Body of pancreas (tissue), 4 donors: ENCODE data around the gene ZBTB38. TPM values are rescaled to one million over a fixed set of nuclear protein-coding genes. Genes with fewer than 3 reads are reported as not detected.
A peak's percentile ranks its signal among the peaks of the same experiment; 100 is the strongest.

ENCODE experiments used
- ATAC-seq: fragments of 150-250 bp; one replicate; pipeline ENCODE4 v1.9.1; 2016
- DNase-seq, 4 donors: peaks; one replicate each; pipeline ENCODE4 v3.0.0-alpha.2; 2019
- H3K27ac ChIP-seq, 4 donors: fragments of 200-600 bp; sonication (generic); 1 replicate in 3 of 4; 2 replicates in 1 of 4; pipeline versions ENCODE4 v1.5.1 to v1.6.1; 2016 to 2019; ENCODE audit warnings: mild to moderate bottlenecking in 1 of 4, mixed read lengths in 1 of 4, moderate library complexity in 1 of 4
- H3K27me3 ChIP-seq, 2 donors: fragments of 200-600 bp; sonication (generic); one replicate each; pipeline ENCODE4 v1.6.0; 2016; ENCODE audit warnings: mild to moderate bottlenecking in 1 of 2
- H3K36me3 ChIP-seq, 2 donors: fragments of 200-600 bp; sonication (generic); replicated peaks in 1 of 2; 2 replicates each; pipeline ENCODE4 v1.5.1; 2016; ENCODE audit warnings: low read depth in 2 of 2; ENCODE audit not compliant: insufficient read depth in 1 of 2
- H3K4me1 ChIP-seq: fragments of 200-600 bp; sonication (generic); one replicate; pipeline ENCODE4 v1.6.0; 2016
- H3K4me3 ChIP-seq, 2 donors: fragments of 200-600 bp; sonication (generic); 1 replicate in 1 of 2; 2 replicates in 1 of 2; pipeline ENCODE4 v1.5.1; 2016 to 2019
- H3K9me3 ChIP-seq, 3 donors: fragments of 200-600 bp; sonication (generic); 1 replicate in 2 of 3; 2 replicates in 1 of 3; pipeline ENCODE4 v1.5.1; 2016
- POLR2A ChIP-seq, 3 donors: fragments of 450-650 bp; IDR thresholded peaks; one replicate each; pipeline ENCODE4 v1.6.1; 2016; ENCODE audit warnings: antibody characterized with exemption in 3 of 3, mild to moderate bottlenecking in 2 of 3
- WGBS, 2 donors: methylation state at CpG; one replicate each; pipeline ENCODE4 v1.1.5; 2017; 5-methylcytosine and 5-hydroxymethylcytosine counted together
- intact Hi-C: fragments of 100-400 bp; cut with DNase I; formaldehyde crosslinking; loops from one replicate; pipeline ENCODE4 v1.15.1; 2023
- total RNA-seq, 2 donors: library from RNA; depleted of rRNA; stranded (reverse); fragments of >200 nt; gene quantifications; one replicate each; pipeline ENCODE4 v1.1.0, GENCODE V29; 2016
- TF ChIP-seq, protein P1 (sequence below), 7 experiments: fragments of 450-650 bp in 4 of 7; fragments of 200-600 bp in 3 of 7; sonication (generic) in 3 of 7; IDR thresholded peaks; one replicate each; pipeline ENCODE4 v1.5.1; 2016 to 2019; ENCODE audit warnings: antibody characterized with exemption in 7 of 7

The ZBTB38 gene
- total RNA-seq, 2 donors from 2014 or later = 48.5 to 60.4 TPM

DNA sequence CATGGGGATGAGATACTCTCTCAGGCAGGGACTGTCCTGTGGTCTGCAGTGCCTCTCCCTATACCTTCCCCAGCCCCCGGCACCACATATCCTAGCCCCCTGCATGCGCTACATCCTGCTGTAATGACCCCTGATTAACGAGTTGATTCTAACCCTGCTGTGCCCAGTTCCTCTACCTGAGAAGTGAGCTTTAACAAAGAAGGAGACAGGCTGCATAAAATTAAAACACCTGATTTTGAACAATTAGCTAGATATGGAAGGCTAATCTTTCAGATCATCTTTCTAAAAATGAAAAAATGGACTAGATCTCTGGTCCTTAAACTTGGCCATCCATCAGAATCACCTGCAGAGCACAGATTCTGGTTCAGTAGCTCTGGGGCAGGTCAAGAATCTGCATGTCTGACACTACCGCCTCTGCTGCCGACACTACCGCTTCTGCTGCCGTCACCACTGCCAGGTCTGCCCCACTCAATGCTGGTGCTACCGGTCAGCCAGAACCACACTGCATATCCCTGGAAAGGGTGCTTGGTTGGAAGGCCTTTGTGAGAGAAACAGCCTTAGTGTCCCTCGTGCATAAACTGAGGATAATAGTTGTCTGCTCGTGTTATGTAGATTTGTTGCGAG lies 33.6 kb upstream of the ZBTB38 start:
- TF ChIP-seq, protein P1, sequence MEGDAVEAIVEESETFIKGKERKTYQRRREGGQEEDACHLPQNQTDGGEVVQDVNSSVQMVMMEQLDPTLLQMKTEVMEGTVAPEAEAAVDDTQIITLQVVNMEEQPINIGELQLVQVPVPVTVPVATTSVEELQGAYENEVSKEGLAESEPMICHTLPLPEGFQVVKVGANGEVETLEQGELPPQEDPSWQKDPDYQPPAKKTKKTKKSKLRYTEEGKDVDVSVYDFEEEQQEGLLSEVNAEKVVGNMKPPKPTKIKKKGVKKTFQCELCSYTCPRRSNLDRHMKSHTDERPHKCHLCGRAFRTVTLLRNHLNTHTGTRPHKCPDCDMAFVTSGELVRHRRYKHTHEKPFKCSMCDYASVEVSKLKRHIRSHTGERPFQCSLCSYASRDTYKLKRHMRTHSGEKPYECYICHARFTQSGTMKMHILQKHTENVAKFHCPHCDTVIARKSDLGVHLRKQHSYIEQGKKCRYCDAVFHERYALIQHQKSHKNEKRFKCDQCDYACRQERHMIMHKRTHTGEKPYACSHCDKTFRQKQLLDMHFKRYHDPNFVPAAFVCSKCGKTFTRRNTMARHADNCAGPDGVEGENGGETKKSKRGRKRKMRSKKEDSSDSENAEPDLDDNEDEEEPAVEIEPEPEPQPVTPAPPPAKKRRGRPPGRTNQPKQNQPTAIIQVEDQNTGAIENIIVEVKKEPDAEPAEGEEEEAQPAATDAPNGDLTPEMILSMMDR (IDR thresholded peaks at IDR 0.05) = no peak
- no peak for TF ChIP-seq POLR2A (IDR thresholded peaks at IDR 0.05)
- DNase-seq (no peak), ATAC-seq (no peak)
- H3K9me3 ChIP-seq = no peaks in the 10 kb centered on the region
- H3K4me3 ChIP-seq = no peak overlapping the region
- 93 to 94% methylated on average over 10 to 11 of the region's 11 CpGs for WGBS, 2 donors
- no peak overlapping the region for H3K27ac ChIP-seq
- no peaks in the 10 kb centered on the region for H3K27me3 ChIP-seq
- intact Hi-C loops = no loop called here
- no peaks in the 10 kb centered on the region for H3K4me1 ChIP-seq
- H3K36me3 ChIP-seq = no peaks in the 10 kb centered on the region

DNA sequence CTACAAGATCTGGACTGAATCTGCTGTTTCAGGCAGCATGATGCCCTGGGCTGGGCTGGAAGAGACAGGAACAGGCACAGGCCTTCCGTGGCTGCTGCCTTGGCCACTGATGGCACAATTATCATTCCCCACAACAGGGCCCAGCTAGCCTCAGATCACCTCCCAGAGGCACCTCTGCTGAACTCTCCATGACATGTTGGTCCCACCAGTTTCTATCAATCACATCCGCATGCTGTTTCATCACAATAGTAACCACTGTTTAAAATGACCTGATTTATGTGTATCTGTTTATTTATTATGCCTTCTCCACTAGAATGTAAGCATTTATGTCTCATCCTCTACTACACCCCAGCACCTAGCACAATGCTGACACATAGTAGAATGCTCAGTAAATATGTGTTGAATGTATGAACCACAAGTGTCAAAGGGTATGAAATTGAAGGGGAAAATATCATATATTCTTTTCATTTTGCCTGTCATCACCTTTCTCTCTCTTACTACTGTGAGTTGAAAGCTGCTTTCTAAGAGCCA lies 32.7 kb upstream of the ZBTB38 start:
- TF ChIP-seq, protein P1 (IDR thresholded peaks at IDR 0.05) = no peak
- no peak for TF ChIP-seq POLR2A (IDR thresholded peaks at IDR 0.05)
- 88 to 96% methylated on average over 2 of the region's 2 CpGs for WGBS, 2 donors
- Histone ChIP-seq H3K27ac (no peak overlapping the region), H3K27me3 (no peaks in the 10 kb centered on the region), H3K36me3 (no peaks in the 10 kb centered on the region), H3K4me1 (no peaks in the 10 kb centered on the region), H3K9me3 (no peaks in the 10 kb centered on the region), H3K4me3 (no peak overlapping the region)
- DNase-seq (no peak), ATAC-seq (no peak)
- intact Hi-C loops = no loop called here

DNA sequence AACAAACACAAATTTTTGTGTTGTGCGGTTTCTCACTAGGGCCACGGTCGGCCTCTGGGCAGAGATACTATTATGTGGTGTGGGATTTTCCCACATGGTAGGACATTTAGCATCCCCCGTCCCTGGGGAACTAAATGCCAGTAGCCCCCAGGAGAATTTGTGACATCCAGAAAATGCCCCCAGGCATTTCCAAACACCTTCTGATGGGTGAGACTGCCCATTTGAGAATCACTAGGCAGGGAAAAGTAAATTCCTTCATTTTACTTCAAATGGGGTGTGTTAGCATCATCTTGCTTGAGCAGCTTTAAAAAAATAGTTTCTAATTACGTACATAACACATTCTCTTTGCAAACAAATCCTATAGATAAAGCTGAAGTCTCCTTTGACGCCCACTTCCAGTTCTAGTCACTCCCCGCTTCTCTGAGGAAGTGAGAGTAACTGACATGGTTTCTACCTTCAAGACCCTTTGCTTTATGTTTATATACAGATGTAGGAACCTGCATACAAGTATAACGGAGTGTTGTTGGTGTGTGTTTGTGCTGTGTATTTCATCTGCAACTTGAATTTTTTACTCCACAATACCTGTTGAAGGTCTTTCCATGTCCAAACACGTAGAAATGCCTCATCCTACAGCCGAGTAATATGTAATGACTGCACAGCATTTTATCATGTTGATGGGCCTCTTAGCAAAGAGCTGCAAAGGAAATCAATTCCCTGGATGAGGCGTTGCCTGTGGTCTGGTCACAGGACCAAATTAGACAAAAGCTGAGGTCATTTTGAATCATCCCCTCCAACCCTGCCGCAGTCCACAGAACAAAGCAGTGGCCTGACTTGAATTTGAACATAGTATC lies 31.4 kb upstream of the ZBTB38 start:
- no peaks in the 10 kb centered on the region for H3K4me1 ChIP-seq
- H3K27me3 ChIP-seq = no peaks in the 10 kb centered on the region
- TF ChIP-seq, protein P1 (IDR thresholded peaks at IDR 0.05) = no peak
- TF ChIP-seq POLR2A (IDR thresholded peaks at IDR 0.05) = no peak
- DNase-seq = peak in 1 of 4 donors; percentile 14
- H3K36me3 ChIP-seq = no peaks in the 10 kb centered on the region
- H3K4me3 ChIP-seq = no peak overlapping the region
- ATAC-seq = no peak
- no peak overlapping the region for H3K27ac ChIP-seq
- intact Hi-C loops = no loop called here
- H3K9me3 ChIP-seq = no peaks in the 10 kb centered on the region
- WGBS, 2 donors = 64 to 78% methylated on average over 12 of the region's 12 CpGs

DNA sequence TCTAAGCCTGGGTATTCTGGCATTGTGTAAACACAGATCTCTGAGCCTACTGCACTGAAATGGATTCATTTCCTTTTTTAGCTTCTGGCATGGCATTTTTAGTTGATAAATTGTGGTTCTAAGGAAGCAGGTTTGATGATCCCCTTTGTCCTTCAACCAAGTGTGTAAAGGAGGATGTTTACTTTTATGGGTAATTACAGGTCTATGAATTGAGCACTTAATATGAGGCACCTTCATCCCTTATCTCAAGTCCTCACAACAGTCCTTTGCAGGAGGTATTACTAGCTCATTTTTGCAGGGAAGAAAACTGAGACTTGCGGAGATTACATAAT lies 30.8 kb upstream of the ZBTB38 start:
- Histone ChIP-seq H3K4me3 (no peak overlapping the region), H3K27ac (no peak overlapping the region), H3K27me3 (no peaks in the 10 kb centered on the region), H3K9me3 (no peaks in the 10 kb centered on the region), H3K36me3 (no peaks in the 10 kb centered on the region), H3K4me1 (no peaks in the 10 kb centered on the region)
- no peak for DNase-seq
- intact Hi-C loops = no loop called here
- 63 to 92% methylated on average over 1 of the region's 1 CpG for WGBS, 2 donors
- no peak for ATAC-seq
- TF ChIP-seq, protein P1 (IDR thresholded peaks at IDR 0.05) = no peak
- TF ChIP-seq POLR2A (IDR thresholded peaks at IDR 0.05) = no peak
